SK-N-SH (cell line): Measurements from ENCODE around the gene MICB. TPM values are rescaled to one million over a fixed set of nuclear protein-coding genes. Genes with fewer than 3 reads are reported as not detected.

Experiments used
- CTCF ChIA-PET: fragments of 300-600, 350-600 bp; formaldehyde crosslinking; extraction: SDS; loops from one replicate; lab custom pipeline; 2021; lab: Yijun Ruan, JAX
- POLR2A ChIA-PET: fragments of 350-600 bp; sonication (Branson Sonifier 250); formaldehyde crosslinking; extraction: SDS; loops from one replicate; lab custom pipeline; 2020; ENCODE audit warnings: antibody characterized with exemption, inconsistent platforms; lab: Yijun Ruan, JAX
- DNase-seq: peaks from one replicate; pipeline ENCODE4 v3.0.0; 2012
- H2AFZ ChIP-seq: fragments of 200-600 bp; sonication (generic); 2 replicates; pipeline ENCODE4 v1.8.1; 2016; ENCODE audit warnings: antibody characterized with exemption, mild to moderate bottlenecking, low read depth
- H3F3A ChIP-seq: fragments of 200-600 bp; sonication (generic); replicated peaks from 2 replicates; pipeline ENCODE3; 2016; ENCODE audit warnings: antibody characterized with exemption, mild to moderate bottlenecking; ENCODE audit not compliant: insufficient read depth
- H3K27ac ChIP-seq, 2 experiments: fragments of 200-500 bp in 1 of 2; fragments of 200-600 bp in 1 of 2; sonication (Bioruptor generic) in 1 of 2; sonication (generic), shearing (Covaris generic) in 1 of 2; 2 replicates each; pipeline versions ENCODE4 v1.5.1 to v1.6.1; 2014 to 2016; ENCODE audit warnings: low read depth in 2 of 2, inconsistent platforms in 1 of 2, low read length in 1 of 2, mild to moderate bottlenecking in 1 of 2, mixed read lengths in 1 of 2
- H3K27me3 ChIP-seq: fragments of 200-600 bp; sonication (generic), shearing (Covaris generic); 2 replicates; pipeline ENCODE4 v1.6.1; 2016; ENCODE audit warnings: mixed run types; ENCODE audit not compliant: insufficient read depth
- H3K36me3 ChIP-seq, 2 experiments: fragments of 200-500 bp in 1 of 2; fragments of 200-600 bp in 1 of 2; sonication (Bioruptor generic) in 1 of 2; sonication (generic) in 1 of 2; replicated peaks in 1 of 2; 2 replicates each; pipeline versions ENCODE3 to v1.5.1; 2014 to 2016; ENCODE audit warnings: low read length in 1 of 2, mild to moderate bottlenecking in 1 of 2; ENCODE audit not compliant: insufficient read depth in 2 of 2, control insufficient read depth in 1 of 2
- H3K4me1 ChIP-seq, 2 experiments: fragments of 200-500 bp in 1 of 2; fragments of 200-600 bp in 1 of 2; sonication (Bioruptor generic) in 1 of 2; sonication (generic), shearing (Covaris generic) in 1 of 2; 2 replicates each; pipeline versions ENCODE4 v1.5.1 to v1.6.1; 2014 to 2016; ENCODE audit warnings: low read depth in 1 of 2, low read length in 1 of 2, mixed run types in 1 of 2; ENCODE audit not compliant: insufficient read depth in 2 of 2, control insufficient read depth in 1 of 2
- H3K4me2 ChIP-seq: fragments of 200-600 bp; sonication (generic), shearing (Covaris generic); 2 replicates; pipeline ENCODE4 v1.6.1; 2017; ENCODE audit warnings: mixed run types
- H3K4me3 ChIP-seq, 2 experiments: fragments of 200-500 bp in 1 of 2; fragments of 200-600 bp in 1 of 2; sonication (Bioruptor generic) in 1 of 2; sonication (generic), shearing (Covaris generic) in 1 of 2; 2 replicates each; pipeline versions ENCODE4 v1.5.1 to v1.8.1; 2014 to 2016; ENCODE audit warnings: low read depth in 2 of 2, inconsistent platforms in 1 of 2, low read length in 1 of 2, mild to moderate bottlenecking in 1 of 2, mixed read lengths in 1 of 2, moderate library complexity in 1 of 2
- H3K79me2 ChIP-seq: fragments of 200-600 bp; sonication (generic); 2 replicates; pipeline ENCODE4 v1.8.1; 2017; ENCODE audit warnings: mild to moderate bottlenecking; ENCODE audit not compliant: insufficient read depth
- H3K9ac ChIP-seq: fragments of 200-600 bp; sonication (generic); 2 replicates; pipeline ENCODE4 v1.6.1; 2017; ENCODE audit warnings: mixed run types
- H3K9me2 ChIP-seq: fragments of 200-600 bp; sonication (generic); 2 replicates; pipeline ENCODE4 v1.6.1; 2017; ENCODE audit warnings: mixed run types
- H3K9me3 ChIP-seq: fragments of 200-600 bp; sonication (generic); 2 replicates; pipeline ENCODE4 v1.6.1; 2017; ENCODE audit warnings: mixed run types, mild to moderate bottlenecking, moderate library complexity
- H4K20me1 ChIP-seq: fragments of 200-600 bp; sonication (generic); 2 replicates; pipeline ENCODE4 v1.6.1; 2017; ENCODE audit warnings: mild to moderate bottlenecking, mixed run types; ENCODE audit not compliant: insufficient read depth
- CHD2 ChIP-seq: fragments of 150-350 bp; IDR thresholded peaks from 2 replicates; pipeline ENCODE4 v1.6.1; 2018; ENCODE audit warnings: low read length; ENCODE audit not compliant: partially characterized antibody
- ELF1 ChIP-seq: IDR thresholded peaks from 2 replicates; pipeline ENCODE4 v1.4.0; 2012
- EP300 ChIP-seq, 2 experiments: IDR thresholded peaks; 2 replicates each; pipeline versions ENCODE4 v1.4.0 to v1.6.1; 2012; ENCODE audit warnings: borderline replicate concordance in 1 of 2, low read depth in 1 of 2, low read length in 1 of 2
- FOSL2 ChIP-seq: IDR thresholded peaks from 2 replicates; pipeline ENCODE4 v1.4.0; 2012; ENCODE audit warnings: low read depth, mild to moderate bottlenecking, moderate library complexity, borderline replicate concordance
- FOXM1 ChIP-seq: IDR thresholded peaks from 2 replicates; pipeline ENCODE4 v1.4.0; 2012; ENCODE audit warnings: low read depth, mild to moderate bottlenecking
- GABPA ChIP-seq: IDR thresholded peaks from 2 replicates; pipeline ENCODE4 v1.4.0; 2012; ENCODE audit warnings: low read depth, mild to moderate bottlenecking
- GATA2 ChIP-seq: sonication (generic); formaldehyde crosslinking; IDR thresholded peaks from 2 replicates; pipeline ENCODE4 v1.5.0; 2020; ENCODE audit warnings: mild to moderate bottlenecking, missing genetic modification reagents
- IRF3 ChIP-seq: fragments of 150-350 bp; IDR thresholded peaks from 2 replicates; pipeline ENCODE4 v1.6.1; 2016; ENCODE audit warnings: mild to moderate bottlenecking, low read depth, low read length
- JUND ChIP-seq: IDR thresholded peaks from 2 replicates; pipeline ENCODE4 v1.4.0; 2012
- MEF2A ChIP-seq: IDR thresholded peaks from 2 replicates; pipeline ENCODE4 v1.4.0; 2012; ENCODE audit warnings: low read depth, borderline replicate concordance
- MXI1 ChIP-seq: IDR thresholded peaks from 2 replicates; pipeline ENCODE4 v1.6.1; 2012; ENCODE audit warnings: mild to moderate bottlenecking, low read depth, low read length, improper control_type of control experiment
- NFIC ChIP-seq: IDR thresholded peaks from 2 replicates; pipeline ENCODE4 v1.4.0; 2012; ENCODE audit warnings: borderline replicate concordance
- NRF1 ChIP-seq: IDR thresholded peaks from 2 replicates; pipeline ENCODE4 v1.6.1; 2012; ENCODE audit warnings: low read depth, mild to moderate bottlenecking, low read length
- PBX3 ChIP-seq: IDR thresholded peaks from 2 replicates; pipeline ENCODE4; 2012
- POLR2AphosphoS5 ChIP-seq: IDR thresholded peaks from 2 replicates; pipeline ENCODE4 v1.6.1; 2012; ENCODE audit warnings: low read depth, low read length
- SIN3A ChIP-seq: IDR thresholded peaks from 2 replicates; pipeline ENCODE4 v1.6.1; 2012; ENCODE audit warnings: low read depth, mild to moderate bottlenecking, low read length, moderate library complexity, borderline replicate concordance
- TCF12 ChIP-seq: IDR thresholded peaks from 2 replicates; pipeline ENCODE4 v1.4.0; 2012
- TEAD4 ChIP-seq: IDR thresholded peaks from 2 replicates; pipeline ENCODE4 v1.4.0; 2012; ENCODE audit warnings: mild to moderate bottlenecking, borderline replicate concordance; ENCODE audit not compliant: insufficient read depth
- USF1 ChIP-seq: IDR thresholded peaks from 2 replicates; pipeline ENCODE4 v1.4.0; 2012; ENCODE audit warnings: low read depth, borderline replicate concordance
- USF2 ChIP-seq: fragments of 150-350 bp; IDR thresholded peaks from 2 replicates; pipeline ENCODE4 v1.6.1; 2017; ENCODE audit warnings: antibody characterized with exemption, low read length, low read depth, borderline replicate concordance
- YY1 ChIP-seq: IDR thresholded peaks from 2 replicates; pipeline ENCODE4 v1.4.0; 2012; ENCODE audit warnings: low read depth, mild to moderate bottlenecking
- ZBTB33 ChIP-seq: IDR thresholded peaks from 2 replicates; pipeline ENCODE4 v1.4.0; 2012; ENCODE audit warnings: low read depth, borderline replicate concordance
- WGBS: methylation state at CpG from one replicate; pipeline ENCODE4 v1.1.6; 2017; ENCODE audit warnings: low lambda C conversion rate; 5-methylcytosine and 5-hydroxymethylcytosine counted together
- polyA plus RNA-seq, 3 experiments: library from polyadenylated mRNA; depleted of rRNA; stranded (reverse); fragments of >200 nt; gene quantifications; 2 replicates each; pipeline ENCODE4 v1.2.3, GENCODE V29; 2012
- TF ChIP-seq, protein P1 (sequence below): IDR thresholded peaks from 2 replicates; pipeline ENCODE4 v1.4.0; 2012; ENCODE audit warnings: low read depth

Gene MICB
- polyA plus RNA-seq, 1 of the 3 experiments (the other 2 are of a cell fraction), result 9.7 TPM

GRCh38 chr6:31466466-31466865 lies 31.5 kb upstream of the MICB start:
- Histone ChIP-seq H3K4me3 (no peak overlapping the region), H2AFZ (no peak overlapping the region), H3K4me1 (no peaks in the 10 kb centered on the region; a peak in 1 of 4 replicates), H3K9ac (no peak overlapping the region), H4K20me1 (no peaks in the 10 kb centered on the region), H3K9me2 (no peaks in the 10 kb centered on the region), H3F3A (no peaks in the 10 kb centered on the region), H3K9me3 (no peaks in the 10 kb centered on the region), H3K27ac (no peak overlapping the region), H3K27me3 (peaks cover 34% of the 10 kb centered on the region), H3K36me3 (no peaks in the 10 kb centered on the region), H3K4me2 (no peak overlapping the region), H3K79me2 (no peaks in the 10 kb centered on the region)
- CTCF ChIA-PET, result no interaction called here
- POLR2A ChIA-PET, result no interaction called here
- DNase-seq, result no peak
- 9% methylated on average over 4 of the region's 4 CpGs for WGBS
- no peak for TF ChIP-seq MEF2A
- TF ChIP-seq TEAD4, result no peak
- no peak for TF ChIP-seq MXI1
- TF ChIP-seq, protein P1, sequence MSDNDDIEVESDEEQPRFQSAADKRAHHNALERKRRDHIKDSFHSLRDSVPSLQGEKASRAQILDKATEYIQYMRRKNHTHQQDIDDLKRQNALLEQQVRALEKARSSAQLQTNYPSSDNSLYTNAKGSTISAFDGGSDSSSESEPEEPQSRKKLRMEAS, result no peak
- TF ChIP-seq TCF12, result no peak

- Histone ChIP-seq H3K27me3 (peaks cover 29% of the 10 kb centered on the region), H3K4me2 (no peak overlapping the region), H3K9me3 (no peaks in the 10 kb centered on the region), H3K4me1 (no peaks in the 10 kb centered on the region; a peak in 1 of 4 replicates), H3K79me2 (no peaks in the 10 kb centered on the region), H3K9me2 (no peaks in the 10 kb centered on the region), H4K20me1 (no peaks in the 10 kb centered on the region), H3K9ac (no peak overlapping the region), H2AFZ (no peak overlapping the region), H3F3A (no peaks in the 10 kb centered on the region), H3K27ac (no peak overlapping the region), H3K36me3 (no peaks in the 10 kb centered on the region), H3K4me3 (no peak overlapping the region)
- CTCF ChIA-PET, result no interaction called here
- DNase-seq, result no peak
- WGBS, result 13% methylated on average over 8 of the region's 8 CpGs
- POLR2A ChIA-PET, result no interaction called here
- TF ChIP-seq JUND (no peak), FOXM1 (no peak), YY1 (no peak), GATA2 (CRISPR knock-in tag) (no peak), IRF3 (no peak), SIN3A (no peak), ZBTB33 (no peak), FOSL2 (no peak), MXI1 (no peak), USF2 (no peak), ELF1 (no peak), MEF2A (no peak), CHD2 (no peak), NFIC (no peak), GABPA (no peak), NRF1 (no peak), PBX3 (no peak), POLR2AphosphoS5 (no peak), EP300 (IDR thresholded peaks at IDR 0.05; ENCODE audit: borderline replicate concordance in 1 of 2, low read depth in 1 of 2, low read length in 1 of 2) (no peak), USF1 (no peak)
These were observed 30.8 kb upstream of the MICB start for GRCh38 chr6:31467151-31467550.
